COR-L47 (cell line): ENCODE data around the gene SPIRE1.

ENCODE experiments used
- DNase-seq: peaks from one replicate; lab custom pipeline; 2025; lab: John Stamatoyannopoulos, UW

Gene SPIRE1

DNA sequence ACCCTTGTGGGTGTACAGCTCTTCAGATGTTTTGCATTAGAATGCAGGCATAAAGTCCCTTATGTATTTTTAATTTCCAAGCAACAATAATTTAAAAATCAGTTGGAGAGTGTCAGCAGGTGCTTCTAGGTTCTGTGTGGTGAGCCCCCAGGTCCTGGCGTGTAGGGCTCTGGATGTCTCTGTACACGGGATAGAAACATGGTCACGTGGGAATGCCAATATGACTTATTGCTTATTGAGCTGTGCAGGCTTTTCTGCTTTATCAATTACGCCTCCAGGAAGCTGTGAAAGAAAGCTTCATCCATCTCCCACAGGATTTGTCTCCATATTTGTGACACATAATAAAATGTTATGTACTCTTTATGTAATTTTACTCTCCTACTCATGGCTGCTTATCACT is 212.4 kb downstream of the SPIRE1 start:
- no peak for DNase-seq

DNA sequence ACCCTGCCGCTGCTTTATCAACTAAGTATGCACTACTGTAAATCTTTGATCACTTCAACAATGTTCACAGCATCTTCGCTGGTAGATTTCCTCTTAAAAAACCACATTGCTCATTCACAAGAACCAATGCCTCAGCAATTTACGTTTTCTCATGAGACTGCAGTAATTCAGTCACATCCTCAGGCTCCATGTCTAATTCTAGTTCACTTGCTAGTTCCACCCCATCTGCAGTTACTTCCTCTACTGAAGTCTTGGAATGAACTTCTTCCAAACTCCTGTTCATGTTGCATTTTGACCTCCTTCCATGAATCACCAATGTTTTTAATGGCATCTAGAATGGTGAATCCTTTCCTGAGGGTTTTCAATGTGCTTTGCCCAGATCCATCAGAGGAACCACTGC is 214.4 kb downstream of the SPIRE1 start:
- DNase-seq, result no peak

DNA sequence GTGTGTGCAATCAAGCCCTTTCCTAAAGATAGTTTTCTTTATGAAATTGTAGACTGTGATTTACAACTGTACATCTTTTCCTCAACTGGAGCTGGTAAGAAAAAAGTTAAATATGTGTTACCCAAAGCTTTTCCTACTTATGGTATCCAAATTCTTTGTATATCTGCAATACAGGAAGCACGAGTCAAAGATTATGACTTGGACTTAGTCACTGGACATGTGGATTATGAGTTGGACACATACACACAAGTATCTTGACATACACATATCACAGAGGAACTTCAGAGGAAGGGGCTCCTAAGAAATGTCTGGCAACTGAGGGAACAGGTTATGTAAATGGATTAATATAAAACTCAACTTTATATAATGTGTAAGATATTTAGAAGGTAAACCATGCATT is 215.0 kb downstream of the SPIRE1 start:
- no peak for DNase-seq

GRCh38 chr18:12441475-12442034 is 216.4 kb downstream of the SPIRE1 start:
- DNase-seq, result no peak

GRCh38 chr18:12438257-12438656 is 219.7 kb downstream of the SPIRE1 start:
- DNase-seq, result no peak

GRCh38 chr18:12435867-12436266 is 222.0 kb downstream of the SPIRE1 start:
- no peak for DNase-seq

- no peak for DNase-seq
These were observed 223.4 kb downstream of the SPIRE1 start for GRCh38 chr18:12434541-12434929.

DNA sequence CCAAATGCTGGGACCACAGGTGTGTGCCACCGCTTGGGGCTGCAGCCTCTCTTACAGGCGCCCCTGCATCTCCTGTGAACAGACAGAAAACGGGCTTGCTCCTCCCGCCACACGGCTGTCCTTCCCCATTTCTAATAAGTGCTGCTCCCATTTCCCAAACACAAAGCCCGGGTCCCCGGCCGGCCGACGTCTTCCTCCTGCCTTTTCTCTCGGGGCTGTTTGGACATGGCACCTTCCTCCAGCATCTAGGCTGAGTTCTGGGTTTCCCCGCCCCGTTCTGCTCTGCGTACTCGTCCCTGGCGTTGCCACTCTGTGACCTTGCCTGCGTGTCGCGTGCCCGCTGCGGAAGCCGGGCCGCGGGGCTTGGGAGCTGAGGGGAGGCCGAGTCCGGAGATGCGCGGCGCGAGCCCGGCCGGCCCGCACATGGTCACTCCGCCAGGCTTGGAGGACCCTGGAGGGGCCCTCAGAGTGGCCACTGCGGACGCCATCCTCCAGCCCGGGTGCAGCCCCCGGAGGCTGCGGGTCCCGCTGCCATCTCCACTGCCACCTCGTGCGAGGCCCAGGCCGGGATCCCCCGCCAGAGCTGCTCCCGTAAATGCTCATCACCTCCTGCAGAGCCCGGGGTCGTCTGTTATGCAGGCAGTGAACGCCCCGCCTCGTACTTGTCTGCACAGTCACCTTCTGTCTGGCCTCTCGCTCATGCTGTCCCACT is 223.9 kb downstream of the SPIRE1 start:
- DNase-seq, result no peak

DNA sequence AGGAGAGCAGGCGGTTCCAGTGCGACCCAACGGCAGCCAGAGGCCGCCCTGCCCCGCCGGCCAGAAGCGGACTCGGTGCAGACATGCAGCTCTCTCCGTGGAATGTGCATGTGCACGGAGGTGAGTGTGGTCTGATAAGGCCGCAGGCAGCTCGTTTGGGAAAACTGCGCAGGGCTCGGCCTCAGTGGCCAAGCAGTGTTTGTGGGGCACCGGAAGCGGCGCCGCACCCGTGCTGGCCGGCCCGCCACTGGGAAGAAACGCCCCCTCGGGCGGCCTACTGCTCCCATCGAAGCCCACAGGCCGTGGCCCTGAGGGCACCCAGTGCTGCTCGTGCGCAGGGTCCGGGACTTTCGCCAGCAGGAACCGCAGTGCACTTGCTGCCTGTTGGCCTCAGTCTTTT is 225.0 kb downstream of the SPIRE1 start:
- DNase-seq, result no peak

- no peak for DNase-seq
These were observed 225.7 kb downstream of the SPIRE1 start for GRCh38 chr18:12432196-12432595.

DNA sequence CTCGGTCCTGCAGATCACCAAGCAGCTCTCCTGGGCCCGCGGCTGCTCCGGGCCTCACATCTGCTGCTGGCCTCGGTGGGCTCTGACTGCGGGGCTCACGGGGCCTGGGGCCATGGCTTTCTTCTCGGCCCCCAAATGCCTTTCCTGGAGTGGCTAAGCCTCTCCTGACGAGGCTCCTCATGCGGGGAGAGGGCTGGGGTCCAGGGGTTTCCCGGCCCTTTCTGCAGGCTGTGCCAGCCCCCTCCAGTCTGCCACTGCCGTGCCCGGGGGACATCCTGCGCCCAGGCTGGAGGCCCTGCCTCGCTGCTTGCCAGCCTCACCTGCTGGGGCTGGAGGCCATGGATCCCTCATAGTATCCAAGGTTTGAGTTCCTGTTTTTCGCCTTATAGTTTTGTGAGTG is 226.3 kb downstream of the SPIRE1 start:
- DNase-seq, result no peak

- DNase-seq, result no peak
These were observed 227.5 kb downstream of the SPIRE1 start for GRCh38 chr18:12430137-12430990.

DNA sequence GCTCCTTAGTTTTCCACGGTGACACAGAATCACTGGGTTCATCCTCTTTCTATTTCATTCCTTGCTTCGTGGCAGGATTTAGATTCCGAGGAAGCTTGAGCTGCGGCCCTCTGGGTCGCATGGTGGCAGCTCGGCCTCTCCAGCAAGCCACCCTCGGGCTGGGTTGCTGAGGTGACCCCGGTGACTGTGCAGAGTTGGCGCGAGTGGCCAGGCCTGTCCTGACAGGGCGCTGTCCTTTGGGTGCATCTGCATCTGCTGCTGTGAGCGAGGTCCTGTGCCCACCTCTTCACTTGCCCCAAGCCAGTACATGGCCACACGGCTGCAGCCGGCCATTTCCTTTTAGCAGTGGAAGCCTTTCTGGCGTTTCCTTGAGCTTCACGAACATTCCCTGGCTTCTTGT is 228.4 kb downstream of the SPIRE1 start:
- no peak for DNase-seq

GRCh38 chr18:12428923-12429322 is 229.0 kb downstream of the SPIRE1 start:
- no peak for DNase-seq

DNA sequence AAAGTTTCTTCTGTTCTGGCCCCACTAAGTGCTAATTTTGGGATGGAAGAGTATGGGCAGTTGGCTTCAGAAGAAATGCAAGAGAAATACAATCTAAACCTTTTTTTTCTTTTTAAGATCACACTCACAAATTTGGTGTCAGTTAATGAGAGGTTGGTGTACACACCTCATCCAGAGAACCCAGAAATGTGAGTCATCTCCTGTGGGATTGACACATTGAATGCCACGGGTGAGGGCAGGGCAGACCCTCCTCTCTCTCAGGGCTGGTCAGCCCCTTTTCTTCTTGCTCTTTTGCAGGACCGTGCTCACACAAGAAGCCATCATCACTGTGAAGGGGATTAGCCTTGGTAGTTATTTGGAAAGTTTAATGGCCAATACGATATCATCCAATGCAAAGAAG is 231.0 kb downstream of the SPIRE1 start:
- DNase-seq, result no peak

GRCh38 chr18:12424252-12424651 is 233.7 kb downstream of the SPIRE1 start:
- no peak for DNase-seq

- DNase-seq, result peak; percentile 99
These were observed 234.1 kb downstream of the SPIRE1 start for GRCh38 chr18:12423820-12424219.

GRCh38 chr18:12423393-12423792 is 234.5 kb downstream of the SPIRE1 start:
- peak; percentile 39 for DNase-seq

DNA sequence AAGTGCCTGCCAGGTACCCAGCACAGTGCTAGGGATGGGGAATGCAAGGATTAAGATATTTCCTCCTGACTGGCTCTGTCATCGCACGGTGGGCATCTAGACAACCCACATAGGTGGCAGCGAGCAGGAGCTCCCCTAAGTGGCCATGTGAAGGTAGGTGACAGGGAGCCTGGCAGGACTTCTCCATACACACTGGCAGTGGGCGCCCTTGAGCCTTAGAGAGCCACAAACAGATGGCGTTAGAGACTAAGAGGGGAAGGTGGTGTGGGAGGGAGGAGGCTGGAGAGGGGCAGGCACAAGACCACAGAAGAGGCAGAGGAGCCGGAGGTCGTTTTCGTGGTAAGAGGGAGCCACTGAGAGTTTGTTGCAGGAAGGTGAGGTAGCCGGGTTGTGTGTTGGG is 235.0 kb downstream of the SPIRE1 start:
- peak; percentile 87 for DNase-seq

DNA sequence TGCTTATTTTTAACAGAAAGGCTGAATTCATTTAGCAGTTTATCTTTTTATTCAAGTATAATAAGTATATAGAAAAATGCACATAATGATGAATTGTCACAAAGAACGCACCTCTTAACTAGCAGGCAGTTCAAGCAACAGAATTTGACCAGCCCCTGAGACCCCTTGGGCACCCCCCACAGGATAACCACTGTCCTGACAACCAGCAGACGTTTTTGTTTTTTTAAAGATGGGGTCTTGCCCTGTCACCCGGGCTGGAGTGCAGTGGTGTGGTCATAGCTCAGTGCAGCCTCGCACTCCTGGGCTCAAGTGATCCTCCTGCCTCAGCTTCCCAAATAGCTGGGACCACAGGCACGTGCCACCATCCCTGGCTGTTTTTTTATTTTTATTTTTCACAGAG is 236.2 kb downstream of the SPIRE1 start:
- DNase-seq, result no peak

GRCh38 chr18:12420821-12421421 is 237.0 kb downstream of the SPIRE1 start:
- DNase-seq, result peak; percentile 74

- no peak for DNase-seq
These were observed 240.2 kb downstream of the SPIRE1 start for GRCh38 chr18:12417687-12418086.
